CD14-positive monocyte (primary cell): Measurements from ENCODE around the gene GRIFIN. TPM values are rescaled to one million over a fixed set of nuclear protein-coding genes. Genes with fewer than 3 reads are reported as not detected.

Source experiments
- DNase-seq, 3 donors: peaks; one replicate each; pipeline ENCODE4 v3.0.0-alpha.2; 2011 to 2022
- H2AFZ ChIP-seq: 2 replicates; pipeline ENCODE4 v1.6.0; 2012; ENCODE audit warnings: mild to moderate bottlenecking, low read depth, low read length, inconsistent platforms; ENCODE audit not compliant: insufficient read depth, poor library complexity, severe bottlenecking
- H3K27ac ChIP-seq, 2 donors: 1 replicate in 1 of 2; 2 replicates in 1 of 2; pipeline ENCODE4 v1.5.1; 2012 to 2013; ENCODE audit warnings: low read length in 2 of 2, control low read depth in 1 of 2, inconsistent platforms in 1 of 2, low read depth in 1 of 2, mild to moderate bottlenecking in 1 of 2
- H3K27me3 ChIP-seq, 2 donors: one replicate each; pipeline versions ENCODE4 v1.6.0 to v1.6.1; 2011 to 2013; ENCODE audit warnings: low read length in 2 of 2; ENCODE audit not compliant: control insufficient read depth in 2 of 2, insufficient read depth in 2 of 2
- H3K36me3 ChIP-seq, 2 donors: replicated peaks in 1 of 2; 1 replicate in 1 of 2; 2 replicates in 1 of 2; pipeline versions ENCODE4 v1.5.1 to v1.6.1; 2012 to 2013; ENCODE audit warnings: low read length in 2 of 2, control low read depth in 1 of 2, inconsistent platforms in 1 of 2, mild to moderate bottlenecking in 1 of 2; ENCODE audit not compliant: insufficient read depth in 2 of 2, control insufficient read depth in 1 of 2
- H3K4me1 ChIP-seq, 2 donors: 1 replicate in 1 of 2; 2 replicates in 1 of 2; pipeline versions ENCODE4 v1.5.1 to v1.6.1; 2012 to 2013; ENCODE audit warnings: low read length in 2 of 2, control low read depth in 1 of 2, inconsistent platforms in 1 of 2, mild to moderate bottlenecking in 1 of 2, moderate library complexity in 1 of 2; ENCODE audit not compliant: insufficient read depth in 2 of 2, control insufficient read depth in 1 of 2
- H3K4me2 ChIP-seq: replicated peaks from 2 replicates; pipeline ENCODE3; 2012; ENCODE audit warnings: low read length, moderate library complexity, mild to moderate bottlenecking; ENCODE audit not compliant: poor library complexity, severe bottlenecking; ENCODE audit errors: extremely low read depth
- H3K4me3 ChIP-seq, 3 experiments: fragments of 200-600 bp in 1 of 3; sonication (generic) in 1 of 3; replicated peaks in 1 of 3; 1 replicate in 2 of 3; 2 replicates in 1 of 3; pipeline ENCODE4 v1.5.1; 2011 to 2013; ENCODE audit warnings: low read length in 3 of 3, mild to moderate bottlenecking in 3 of 3, control low read depth in 2 of 3, low read depth in 2 of 3, inconsistent platforms in 1 of 3, moderate library complexity in 1 of 3
- H3K79me2 ChIP-seq: 2 replicates; pipeline ENCODE4 v1.6.0; 2012; ENCODE audit warnings: mild to moderate bottlenecking, control low read depth, inconsistent platforms, low read length, moderate library complexity; ENCODE audit not compliant: insufficient read depth
- H3K9ac ChIP-seq: 2 replicates; pipeline ENCODE4 v1.6.0; 2017; ENCODE audit warnings: low read length, mild to moderate bottlenecking; ENCODE audit not compliant: insufficient read depth, poor library complexity, severe bottlenecking
- H3K9me3 ChIP-seq, 2 donors: replicated peaks in 1 of 2; 1 replicate in 1 of 2; 2 replicates in 1 of 2; pipeline versions ENCODE4 v1.5.1 to v1.6.1; 2012 to 2013; ENCODE audit warnings: low read length in 2 of 2, control low read depth in 1 of 2; ENCODE audit not compliant: control insufficient read depth in 1 of 2, insufficient read depth in 1 of 2
- H4K20me1 ChIP-seq: 2 replicates; pipeline ENCODE4 v1.6.0; 2012; ENCODE audit warnings: mild to moderate bottlenecking, low read length, control low read depth, moderate library complexity; ENCODE audit not compliant: insufficient read depth
- H3K27ac Mint-ChIP-seq, 7 donors: one replicate each; pipeline ENCODE4 v1.8.0; 2020; ENCODE audit warnings: mild to moderate bottlenecking in 7 of 7, mixed read lengths in 7 of 7, moderate library complexity in 6 of 7, inconsistent platforms in 2 of 7
- H3K27me3 Mint-ChIP-seq, 3 donors: one replicate each; pipeline ENCODE4 v1.8.0; 2021 to 2022; ENCODE audit warnings: low read depth in 3 of 3, mild to moderate bottlenecking in 3 of 3, mixed read lengths in 3 of 3, moderate library complexity in 3 of 3, inconsistent platforms in 1 of 3
- H3K36me3 Mint-ChIP-seq, 2 donors: one replicate each; pipeline ENCODE4 v1.8.0; 2020; ENCODE audit warnings: mixed read lengths in 2 of 2, inconsistent platforms in 1 of 2, mild to moderate bottlenecking in 1 of 2
- H3K4me1 Mint-ChIP-seq: one replicate; pipeline ENCODE4 v1.8.0; 2020; ENCODE audit warnings: mild to moderate bottlenecking, mixed read lengths
- H3K4me3 Mint-ChIP-seq, 2 donors: one replicate each; pipeline ENCODE4 v1.8.0; 2020; ENCODE audit warnings: mild to moderate bottlenecking in 2 of 2, mixed read lengths in 2 of 2, moderate library complexity in 1 of 2
- H3K9me3 Mint-ChIP-seq, 7 donors: one replicate each; pipeline ENCODE4 v1.8.0; 2020 to 2022; ENCODE audit warnings: mixed read lengths in 7 of 7, mild to moderate bottlenecking in 6 of 7, moderate library complexity in 6 of 7, inconsistent platforms in 2 of 7
- CTCF ChIP-seq: fragments of 200-600 bp; IDR thresholded peaks from one replicate; pipeline ENCODE4 v1.8.0; 2022; ENCODE audit warnings: antibody characterized with exemption, mild to moderate bottlenecking
- WGBS: methylation state at CpG from one replicate; pipeline ENCODE4 v1.1.5; 2013; ENCODE audit warnings: missing lambda C conversion rate; ENCODE audit not compliant: insufficient coverage; 5-methylcytosine and 5-hydroxymethylcytosine counted together
- intact Hi-C, 2 donors: fragments of 100-400 bp; cut with micrococcal nuclease; formaldehyde crosslinking; loops; one replicate each; pipeline versions ENCODE4 v1.15.0 to v1.15.1; 2023
- polyA plus RNA-seq, 3 donors: library from polyadenylated mRNA; depleted of rRNA in 1 of 3; unstranded in 2 of 3; stranded (reverse) in 1 of 3; fragments of 300-500 nt in 2 of 3; fragments of >200 nt in 1 of 3; fragmentation: Illumina TruSeq in 2 of 3; gene quantifications; 1 replicate in 2 of 3; 2 replicates in 1 of 3; pipeline ENCODE4 v1.2.3, GENCODE V29; 2012 to 2021

GRIFIN gene
- polyA plus RNA-seq, 3 donors, result not detected

- 77% methylated on average over 9 of the region's 13 CpGs for WGBS
- H3K27me3 ChIP-seq, result no peaks in the 10 kb centered on the region
- peak overlapping the region in 1 of 3 experiments; percentile 65 for H3K4me3 ChIP-seq
- DNase-seq, result no peak
- peak overlapping the region; percentile 67 to 76 for H3K4me3 Mint-ChIP-seq
- intact Hi-C loops, result loop anchor here in 1 of 2 donors (10.0 kb wide), 1 partner anchor 105 kb away; the partner anchor contains the start of gene CHST12
- no peaks in the 10 kb centered on the region for H3K36me3 ChIP-seq
- peak overlapping the region; percentile 77 for H3K4me2 ChIP-seq
- no peak for TF ChIP-seq CTCF
- H3K27ac ChIP-seq, result peak overlapping the region; percentile 89 to 95
- peak overlapping the region; percentile 73 for H2AFZ ChIP-seq
- H3K79me2 ChIP-seq, result no peaks in the 10 kb centered on the region
- H3K27me3 Mint-ChIP-seq, result peaks cover 4 to 7% (median 5%) of the 10 kb centered on the region in 3 donors
- H3K27ac Mint-ChIP-seq, result peak overlapping the region; percentile 92 to 97 (median 95)
- no peaks in the 10 kb centered on the region for H3K9me3 Mint-ChIP-seq
- no peaks in the 10 kb centered on the region for H3K9me3 ChIP-seq
- H4K20me1 ChIP-seq, result no peaks in the 10 kb centered on the region
- peaks cover 61 to 65% of the 10 kb centered on the region in 2 donors for H3K4me1 ChIP-seq
- peaks cover 58% of the 10 kb centered on the region for H3K4me1 Mint-ChIP-seq
- no peaks in the 10 kb centered on the region for H3K36me3 Mint-ChIP-seq
- H3K9ac ChIP-seq, result peak overlapping the region; percentile 78
Observed at GRCh38 chr7:2510130-2510776, 34.1 kb upstream of the GRIFIN start.

GRCh38 chr7:2509298-2509906 lies 33.2 kb upstream of the GRIFIN start:
- 65% methylated on average over 19 of the region's 23 CpGs for WGBS
- peak overlapping the region in 1 of 3 experiments; percentile 65 for H3K4me3 ChIP-seq
- H2AFZ ChIP-seq, result no peak overlapping the region
- peaks cover 58% of the 10 kb centered on the region for H3K4me1 Mint-ChIP-seq
- no peaks in the 10 kb centered on the region for H3K9me3 ChIP-seq
- no peaks in the 10 kb centered on the region for H3K27me3 ChIP-seq
- peak overlapping the region; percentile 63 to 95 for H3K27ac ChIP-seq
- H3K4me3 Mint-ChIP-seq, result peak overlapping the region in 1 of 2 donors; percentile 64
- peak overlapping the region; percentile 79 to 94 (median 87) for H3K27ac Mint-ChIP-seq
- no peaks in the 10 kb centered on the region for H3K36me3 ChIP-seq
- H3K79me2 ChIP-seq, result no peaks in the 10 kb centered on the region
- no peaks in the 10 kb centered on the region for H3K9me3 Mint-ChIP-seq
- no peak for TF ChIP-seq CTCF
- peaks cover 4 to 7% (median 5%) of the 10 kb centered on the region in 3 donors for H3K27me3 Mint-ChIP-seq
- no peak for DNase-seq
- peaks cover 61 to 65% of the 10 kb centered on the region in 2 donors for H3K4me1 ChIP-seq
- intact Hi-C loops, result no loop called here
- H4K20me1 ChIP-seq, result no peaks in the 10 kb centered on the region
- peak overlapping the region; percentile 77 for H3K4me2 ChIP-seq
- no peaks in the 10 kb centered on the region for H3K36me3 Mint-ChIP-seq
- peak overlapping the region; percentile 10 for H3K9ac ChIP-seq
